Nephron (organoid): Measurements from ENCODE around the gene WIPF3.

ENCODE experiments used
- H3K27ac Mint-ChIP-seq, 3 experiments: 2 replicates each; pipeline ENCODE4 v1.8.0; 2020; ENCODE audit warnings: mixed read lengths in 3 of 3, mild to moderate bottlenecking in 2 of 3, moderate library complexity in 1 of 3
- H3K27me3 Mint-ChIP-seq: 2 replicates; pipeline ENCODE4 v1.8.0; 2021; ENCODE audit warnings: low read depth, mild to moderate bottlenecking, moderate library complexity, mixed read lengths
- H3K36me3 Mint-ChIP-seq: 2 replicates; pipeline ENCODE4 v1.8.0; 2020; ENCODE audit warnings: low read depth, mixed read lengths
- H3K4me1 Mint-ChIP-seq: 2 replicates; pipeline ENCODE4 v1.8.0; 2020; ENCODE audit warnings: mixed read lengths
- H3K4me3 Mint-ChIP-seq, 3 experiments: 2 replicates each; pipeline ENCODE4 v1.8.0; 2020; ENCODE audit warnings: mild to moderate bottlenecking in 3 of 3, mixed read lengths in 3 of 3, moderate library complexity in 2 of 3
- H3K9me3 Mint-ChIP-seq: 2 replicates; pipeline ENCODE4 v1.8.0; 2020; ENCODE audit warnings: mixed read lengths
- TF ChIP-seq, protein P1 (sequence below), 3 experiments: fragments of 200-600 bp; sonication (generic); IDR thresholded peaks; one replicate each; pipeline ENCODE4 v1.5.0; 2021; ENCODE audit warnings: antibody characterized with exemption in 3 of 3; ENCODE audit not compliant: unreplicated experiment in 3 of 3

The WIPF3 gene

DNA sequence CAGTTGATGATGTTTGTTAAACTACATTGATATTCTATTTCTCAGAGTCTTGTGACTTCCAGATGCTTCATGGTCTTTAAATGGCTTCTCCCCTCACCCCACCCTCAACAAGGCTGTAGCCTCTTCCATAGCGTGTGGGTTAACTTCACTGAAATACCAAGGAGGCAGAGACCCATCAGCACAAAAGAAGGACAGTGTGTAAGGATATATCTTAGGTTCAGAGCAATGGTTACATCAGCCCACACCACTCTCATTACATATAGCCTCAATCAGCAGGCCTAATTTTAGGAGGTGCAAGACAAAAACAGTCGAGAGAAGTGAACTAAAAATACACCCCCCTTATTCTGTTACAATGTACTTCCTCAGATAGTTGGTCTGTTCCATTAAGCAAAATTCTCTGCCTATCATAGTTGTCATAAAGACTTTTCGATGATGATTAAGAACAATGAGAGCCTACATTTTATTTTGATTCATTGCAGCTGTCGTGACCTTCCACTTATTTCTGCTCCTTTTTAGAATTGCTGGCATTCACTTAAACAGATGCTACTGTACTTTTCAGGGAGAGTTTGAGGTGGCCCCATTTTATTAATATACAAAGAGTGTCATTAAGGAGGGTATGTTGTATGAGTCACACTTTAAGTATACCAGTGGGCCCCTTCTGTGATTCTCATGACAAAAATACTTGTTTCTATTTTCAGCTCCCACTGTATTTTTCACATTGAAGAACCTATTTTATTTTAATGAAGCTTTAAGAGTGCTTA, 52.1 kb downstream of the WIPF3 start:
- H3K9me3 Mint-ChIP-seq, result no peaks in the 10 kb centered on the region
- TF ChIP-seq, protein P1, sequence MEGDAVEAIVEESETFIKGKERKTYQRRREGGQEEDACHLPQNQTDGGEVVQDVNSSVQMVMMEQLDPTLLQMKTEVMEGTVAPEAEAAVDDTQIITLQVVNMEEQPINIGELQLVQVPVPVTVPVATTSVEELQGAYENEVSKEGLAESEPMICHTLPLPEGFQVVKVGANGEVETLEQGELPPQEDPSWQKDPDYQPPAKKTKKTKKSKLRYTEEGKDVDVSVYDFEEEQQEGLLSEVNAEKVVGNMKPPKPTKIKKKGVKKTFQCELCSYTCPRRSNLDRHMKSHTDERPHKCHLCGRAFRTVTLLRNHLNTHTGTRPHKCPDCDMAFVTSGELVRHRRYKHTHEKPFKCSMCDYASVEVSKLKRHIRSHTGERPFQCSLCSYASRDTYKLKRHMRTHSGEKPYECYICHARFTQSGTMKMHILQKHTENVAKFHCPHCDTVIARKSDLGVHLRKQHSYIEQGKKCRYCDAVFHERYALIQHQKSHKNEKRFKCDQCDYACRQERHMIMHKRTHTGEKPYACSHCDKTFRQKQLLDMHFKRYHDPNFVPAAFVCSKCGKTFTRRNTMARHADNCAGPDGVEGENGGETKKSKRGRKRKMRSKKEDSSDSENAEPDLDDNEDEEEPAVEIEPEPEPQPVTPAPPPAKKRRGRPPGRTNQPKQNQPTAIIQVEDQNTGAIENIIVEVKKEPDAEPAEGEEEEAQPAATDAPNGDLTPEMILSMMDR (IDR thresholded peaks at IDR 0.05; ENCODE audit: unreplicated experiment in 3 of 3), result no peak
- H3K4me3 Mint-ChIP-seq, result peak overlapping the region in 1 of 3 experiments; percentile 73
- H3K27ac Mint-ChIP-seq, result peak overlapping the region; percentile 15 to 64 (median 40)
- no peaks in the 10 kb centered on the region for H3K36me3 Mint-ChIP-seq
- H3K4me1 Mint-ChIP-seq, result peaks cover 88% of the 10 kb centered on the region
- H3K27me3 Mint-ChIP-seq, result peaks cover 8% of the 10 kb centered on the region

DNA sequence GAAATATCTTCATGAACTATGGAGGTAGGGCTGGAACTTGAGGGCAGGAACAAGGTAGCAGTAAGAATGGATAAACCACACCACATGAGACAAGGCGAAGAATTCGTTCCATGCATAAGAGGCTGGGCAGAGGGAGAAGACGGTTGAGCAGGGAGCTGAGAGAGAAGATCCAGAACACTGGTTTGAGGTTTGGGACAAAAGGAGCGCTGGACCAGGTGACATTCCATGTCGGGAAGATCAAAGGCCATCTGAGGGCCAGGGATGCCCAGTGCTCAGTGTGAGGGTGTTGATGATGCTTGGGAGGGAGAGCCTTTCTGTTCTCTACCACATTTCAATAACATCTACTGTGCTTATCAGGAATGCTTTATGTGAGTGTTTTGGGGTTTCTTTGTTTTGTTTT, 52.8 kb downstream of the WIPF3 start:
- Mint-ChIP-seq H3K27me3 (peaks cover 8% of the 10 kb centered on the region), H3K36me3 (no peaks in the 10 kb centered on the region), H3K4me1 (peaks cover 82% of the 10 kb centered on the region), H3K9me3 (no peaks in the 10 kb centered on the region), H3K4me3 (peak overlapping the region in 2 of 3 experiments; percentile 55 to 73), H3K27ac (peak overlapping the region; percentile 15 to 64 (median 16))
- TF ChIP-seq, protein P1 (IDR thresholded peaks at IDR 0.05; ENCODE audit: unreplicated experiment in 3 of 3), result no peak

DNA sequence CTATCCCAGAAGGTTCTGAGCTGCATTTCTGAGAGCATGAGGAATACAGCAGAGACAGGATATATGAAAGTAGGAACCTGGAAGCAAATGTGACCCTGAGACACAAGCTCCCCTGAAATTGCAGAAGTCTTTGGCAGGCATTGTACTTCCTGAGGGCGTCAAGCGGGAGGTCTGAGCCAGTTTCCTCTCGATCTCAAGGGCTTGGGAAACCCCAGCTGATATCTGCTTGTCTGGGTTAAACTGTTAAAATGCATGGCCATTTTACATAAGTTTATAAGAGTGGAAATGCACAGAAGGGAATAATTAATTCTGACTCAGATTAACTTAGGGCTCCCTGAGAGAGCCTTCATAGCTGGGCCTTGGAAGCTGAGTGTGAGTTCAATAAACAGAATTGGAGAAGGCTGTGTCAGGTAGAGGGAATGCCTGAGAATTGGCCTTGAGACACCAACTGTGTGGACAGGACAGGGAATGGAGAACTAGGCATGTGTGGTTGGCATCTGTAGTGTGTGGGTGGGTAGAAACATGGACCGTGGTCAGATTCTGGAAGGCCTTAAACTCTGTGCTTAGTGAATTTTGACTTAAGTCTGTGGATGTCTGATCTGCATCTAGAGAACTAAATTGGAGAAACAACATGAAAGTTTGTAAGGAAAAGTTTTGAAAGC, 53.3 kb downstream of the WIPF3 start:
- TF ChIP-seq, protein P1 (IDR thresholded peaks at IDR 0.05; ENCODE audit: unreplicated experiment in 3 of 3), result no peak
- H3K4me1 Mint-ChIP-seq, result peaks cover 81% of the 10 kb centered on the region
- H3K9me3 Mint-ChIP-seq, result no peaks in the 10 kb centered on the region
- H3K27me3 Mint-ChIP-seq, result peaks cover 8% of the 10 kb centered on the region
- no peaks in the 10 kb centered on the region for H3K36me3 Mint-ChIP-seq
- H3K27ac Mint-ChIP-seq, result peak overlapping the region in 2 of 3 experiments; percentile 15 to 64
- peak overlapping the region in 2 of 3 experiments; percentile 49 to 73 for H3K4me3 Mint-ChIP-seq

DNA sequence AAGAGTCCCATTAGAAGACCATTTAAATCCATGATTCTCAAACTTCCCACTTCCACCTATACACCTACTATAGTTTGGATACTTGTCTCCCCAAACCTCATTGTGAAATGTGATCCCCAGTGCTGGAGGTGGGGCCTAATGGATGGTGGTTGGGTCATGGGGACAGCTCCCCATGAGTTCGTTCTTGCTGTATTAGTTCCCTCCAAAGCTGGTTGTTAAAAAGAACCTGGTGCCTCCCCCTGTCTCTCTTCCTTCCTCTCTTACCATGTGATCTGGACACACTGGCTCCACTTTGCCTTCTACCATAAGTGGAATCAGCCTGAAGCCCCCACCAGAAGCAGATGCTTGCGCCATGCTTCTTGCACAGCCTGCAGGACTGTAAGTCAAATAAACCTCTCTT, 53.9 kb downstream of the WIPF3 start:
- peak overlapping the region in 2 of 3 experiments; percentile 54 to 73 for H3K4me3 Mint-ChIP-seq
- H3K27ac Mint-ChIP-seq, result peak overlapping the region in 1 of 3 experiments; percentile 15
- H3K36me3 Mint-ChIP-seq, result no peaks in the 10 kb centered on the region
- peaks cover 81% of the 10 kb centered on the region for H3K4me1 Mint-ChIP-seq
- peaks cover 4% of the 10 kb centered on the region for H3K27me3 Mint-ChIP-seq
- TF ChIP-seq, protein P1 (IDR thresholded peaks at IDR 0.05; ENCODE audit: unreplicated experiment in 3 of 3), result no peak
- no peaks in the 10 kb centered on the region for H3K9me3 Mint-ChIP-seq

DNA sequence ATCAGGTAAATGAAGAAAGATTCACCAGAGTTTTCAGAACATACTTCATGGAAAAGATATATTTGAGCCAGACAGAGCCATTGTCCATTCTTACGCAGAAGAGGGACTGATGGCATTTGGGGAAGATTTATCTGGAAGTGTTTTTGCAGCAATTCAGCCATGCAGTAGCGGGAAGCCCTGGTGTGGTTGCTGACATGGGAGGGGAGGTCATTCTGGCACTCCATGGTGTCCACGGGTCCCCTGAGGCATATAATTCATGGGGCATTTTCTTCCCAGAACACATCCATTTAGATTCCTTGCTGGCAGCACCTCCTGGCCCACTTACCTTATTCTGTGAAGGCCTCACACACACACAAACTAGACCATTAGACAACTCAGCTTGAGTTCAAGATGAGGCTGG, 55.6 kb downstream of the WIPF3 start:
- TF ChIP-seq, protein P1 (IDR thresholded peaks at IDR 0.05; ENCODE audit: unreplicated experiment in 3 of 3), result no peak
- peaks cover 82% of the 10 kb centered on the region for H3K4me1 Mint-ChIP-seq

More for the DNA sequence above, 55.6 kb downstream of the WIPF3 start:
- Mint-ChIP-seq H3K4me3 (peak overlapping the region in 1 of 3 experiments; percentile 61), H3K36me3 (no peaks in the 10 kb centered on the region), H3K27ac (no peak overlapping the region), H3K27me3 (no peaks in the 10 kb centered on the region), H3K9me3 (no peaks in the 10 kb centered on the region)
